Sigmoid colon (tissue), 4 donors: ENCODE results near the gene ECT2.

ENCODE experiments used
- CTCF ChIP-seq, 4 experiments: fragments of 450-650 bp in 3 of 4; fragments of 200-600 bp in 1 of 4; IDR thresholded peaks; one replicate each; pipeline ENCODE4 v1.5.1; 2016 to 2019; ENCODE audit warnings: antibody characterized with exemption in 4 of 4, mild to moderate bottlenecking in 3 of 4, moderate library complexity in 2 of 4
- EP300 ChIP-seq, 4 donors: sonication (generic); formaldehyde crosslinking; IDR thresholded peaks; one replicate each; pipeline ENCODE4 v1.6.1; 2017; ENCODE audit warnings: antibody characterized with exemption in 4 of 4
- POLR2A ChIP-seq, 2 donors: fragments of 450-650 bp; IDR thresholded peaks; one replicate each; pipeline ENCODE4 v1.6.1; 2016; ENCODE audit warnings: antibody characterized with exemption in 2 of 2, mild to moderate bottlenecking in 2 of 2, moderate library complexity in 2 of 2
- POLR2AphosphoS5 ChIP-seq, 4 donors: sonication (generic); formaldehyde crosslinking; IDR thresholded peaks; one replicate each; pipeline ENCODE4 v1.6.1; 2017; ENCODE audit warnings: antibody characterized with exemption in 4 of 4

GRCh38 chr3:172707967-172708366 lies 42.6 kb upstream of the ECT2 start:
- TF ChIP-seq CTCF (IDR thresholded peaks at IDR 0.05) (no peak), POLR2A (IDR thresholded peaks at IDR 0.05) (no peak), POLR2AphosphoS5 (IDR thresholded peaks at IDR 0.05) (no peak), EP300 (IDR thresholded peaks at IDR 0.05) (no peak)
